OCI-LY7 (cell line): ENCODE measurements around the gene MAN1C1.

Source experiments
- CTCF ChIP-seq: fragments of 200-600 bp; sonication (generic); conservative IDR thresholded peaks from 2 replicates; pipeline ENCODE4 v1.5.1; 2014; ENCODE audit warnings: mild to moderate bottlenecking, antibody characterized with exemption, low read length, moderate library complexity, mixed read lengths
- EZH2phosphoT487 ChIP-seq: fragments of 200-600 bp; sonication (generic); IDR thresholded peaks from 2 replicates; pipeline ENCODE4 v1.6.1; 2018; ENCODE audit warnings: low read depth, borderline replicate concordance, mild to moderate bottlenecking, mixed run types, antibody characterized with exemption, low read length, moderate library complexity, mixed read lengths

DNA sequence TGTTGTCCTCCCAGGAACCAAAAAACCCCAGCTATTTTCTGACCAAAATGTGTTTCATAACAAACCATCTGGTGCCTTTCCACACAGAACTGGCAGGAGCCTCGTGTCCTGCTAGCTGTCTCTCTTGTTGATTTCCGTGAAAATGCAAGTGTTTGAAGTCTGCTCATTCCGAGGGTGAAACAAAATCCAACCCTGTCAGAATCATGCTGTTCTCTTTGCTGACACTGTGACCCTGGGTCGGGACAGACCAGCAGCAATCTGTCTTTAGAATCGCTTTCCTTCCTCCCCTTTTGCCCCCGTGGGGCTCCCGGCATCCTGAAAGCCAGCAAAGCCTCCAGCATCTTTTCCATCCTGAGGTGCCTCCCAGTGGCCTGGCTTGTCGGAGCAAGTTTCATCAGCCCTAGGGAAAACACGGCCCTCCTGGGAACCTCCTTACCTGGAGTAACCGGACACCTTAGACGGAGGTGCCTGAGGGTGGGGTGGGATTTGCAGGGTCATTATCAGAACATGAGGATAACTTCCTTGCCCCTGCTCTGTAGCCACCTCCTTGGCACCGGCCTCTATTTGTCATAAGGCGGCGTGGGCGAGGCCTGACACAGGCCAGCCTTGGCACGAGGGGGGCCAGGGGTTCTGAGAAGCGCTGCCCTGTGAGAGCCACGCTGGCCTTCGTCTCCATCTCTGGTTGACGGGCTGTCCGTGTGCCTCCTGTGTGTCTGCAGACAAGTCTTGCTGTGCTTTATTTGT lies 48.3 kb upstream of the MAN1C1 start:
- TF ChIP-seq CTCF (no peak), EZH2phosphoT487 (no peak)
